Cardiac muscle cell (in vitro differentiated cells and primary cell): Measurements from ENCODE around the gene MAPK8. TPM values are rescaled to one million over a fixed set of nuclear protein-coding genes. Genes with fewer than 3 reads are reported as not detected.

Experiments
- DNase-seq, 2 donors: peaks; one replicate each; pipeline versions ENCODE4 v3.0.0 to v3.0.0-alpha.2; 2010 to 2017; ENCODE audit warnings: low read depth in 1 of 2, low spot score in 1 of 2
- H3K27ac ChIP-seq: fragments of 200-600 bp; sonication (generic); 2 replicates; pipeline ENCODE4 v1.5.1; 2016
- H3K27me3 ChIP-seq: fragments of 200-600 bp; sonication (generic); 2 replicates; pipeline ENCODE4 v1.6.0; 2016; ENCODE audit warnings: control low read depth
- H3K36me3 ChIP-seq: fragments of 200-600 bp; sonication (generic); 2 replicates; pipeline ENCODE4 v1.5.1; 2016; ENCODE audit warnings: control low read depth
- H3K4me1 ChIP-seq: fragments of 200-600 bp; sonication (generic); 2 replicates; pipeline ENCODE4 v1.8.1; 2017; ENCODE audit warnings: low read depth, mild to moderate bottlenecking, mixed run types
- H3K4me3 ChIP-seq: fragments of 200-600 bp; sonication (generic); 2 replicates; pipeline ENCODE4 v1.5.1; 2016; ENCODE audit warnings: mild to moderate bottlenecking
- H3K9me3 ChIP-seq: fragments of 200-600 bp; sonication (generic); 2 replicates; pipeline ENCODE4 v1.5.1; 2017; ENCODE audit warnings: low read depth, mild to moderate bottlenecking, control low read depth
- CTCF ChIP-seq: IDR thresholded peaks from 2 replicates; pipeline ENCODE4 v1.5.1; 2012; ENCODE audit warnings: low read depth, mild to moderate bottlenecking, low read length
- polyA plus RNA-seq: library from polyadenylated mRNA; unstranded; fragments of >200 nt; fragmentation: Nextera tagmentation; extraction: Ambion mirVana; gene quantifications from 2 replicates; pipeline ENCODE4 v1.2.1, GENCODE V29; 2016
- total RNA-seq: library from RNA; depleted of rRNA; stranded (reverse); fragments of >200 nt; gene quantifications from 2 replicates; pipeline ENCODE4 v1.2.3, GENCODE V29; 2016

MAPK8 gene
- total and polyA plus RNA-seq, 2 experiments from 2014 or later = 15.4 to 40.8 TPM

GRCh38 chr10:48456361-48456804 is 149.9 kb downstream of the MAPK8 start:
- no peaks in the 10 kb centered on the region for H3K27me3 ChIP-seq
- TF ChIP-seq CTCF = no peak
- H3K4me1 ChIP-seq = peaks cover 24% of the 10 kb centered on the region
- no peaks in the 10 kb centered on the region for H3K36me3 ChIP-seq
- peak; percentile 52 to 67 for DNase-seq
- no peak overlapping the region for H3K4me3 ChIP-seq
- H3K9me3 ChIP-seq = no peaks in the 10 kb centered on the region
- no peak overlapping the region for H3K27ac ChIP-seq

GRCh38 chr10:48456808-48457761 is 150.6 kb downstream of the MAPK8 start:
- H3K4me3 ChIP-seq = no peak overlapping the region
- no peaks in the 10 kb centered on the region for H3K36me3 ChIP-seq
- H3K27ac ChIP-seq = no peak overlapping the region
- H3K9me3 ChIP-seq = no peaks in the 10 kb centered on the region
- no peak for DNase-seq
- TF ChIP-seq CTCF = no peak
- peaks cover 24% of the 10 kb centered on the region for H3K4me1 ChIP-seq
- H3K27me3 ChIP-seq = no peaks in the 10 kb centered on the region

- Histone ChIP-seq H3K27ac (no peak overlapping the region), H3K4me3 (no peak overlapping the region), H3K27me3 (no peaks in the 10 kb centered on the region), H3K4me1 (peaks cover 24% of the 10 kb centered on the region), H3K9me3 (no peaks in the 10 kb centered on the region), H3K36me3 (no peaks in the 10 kb centered on the region)
- no peak for TF ChIP-seq CTCF
- no peak for DNase-seq
These were observed 151.6 kb downstream of the MAPK8 start for GRCh38 chr10:48457949-48458661.

- Histone ChIP-seq H3K27me3 (no peaks in the 10 kb centered on the region), H3K4me1 (peaks cover 22% of the 10 kb centered on the region), H3K9me3 (no peaks in the 10 kb centered on the region), H3K27ac (no peak overlapping the region), H3K36me3 (no peaks in the 10 kb centered on the region), H3K4me3 (no peak overlapping the region)
- no peak for TF ChIP-seq CTCF
- DNase-seq = no peak
These were observed 152.2 kb downstream of the MAPK8 start for GRCh38 chr10:48458662-48459048.

- no peak for DNase-seq
These were observed 153.0 kb downstream of the MAPK8 start for GRCh38 chr10:48459270-48460150.

More at GRCh38 chr10:48459270-48460150, 153.0 kb downstream of the MAPK8 start:
- Histone ChIP-seq H3K4me3 (no peak overlapping the region), H3K9me3 (no peaks in the 10 kb centered on the region), H3K27me3 (no peaks in the 10 kb centered on the region), H3K4me1 (peaks cover 13% of the 10 kb centered on the region), H3K36me3 (no peaks in the 10 kb centered on the region), H3K27ac (no peak overlapping the region)
- TF ChIP-seq CTCF = no peak
